Cortex of kidney (tissue), 1 donor: ENCODE measurements around the gene ZNF770.

Source experiments
- DNase-seq: peaks from one replicate; lab custom pipeline; 2025; lab: John Stamatoyannopoulos, UW

The ZNF770 gene, protein sequence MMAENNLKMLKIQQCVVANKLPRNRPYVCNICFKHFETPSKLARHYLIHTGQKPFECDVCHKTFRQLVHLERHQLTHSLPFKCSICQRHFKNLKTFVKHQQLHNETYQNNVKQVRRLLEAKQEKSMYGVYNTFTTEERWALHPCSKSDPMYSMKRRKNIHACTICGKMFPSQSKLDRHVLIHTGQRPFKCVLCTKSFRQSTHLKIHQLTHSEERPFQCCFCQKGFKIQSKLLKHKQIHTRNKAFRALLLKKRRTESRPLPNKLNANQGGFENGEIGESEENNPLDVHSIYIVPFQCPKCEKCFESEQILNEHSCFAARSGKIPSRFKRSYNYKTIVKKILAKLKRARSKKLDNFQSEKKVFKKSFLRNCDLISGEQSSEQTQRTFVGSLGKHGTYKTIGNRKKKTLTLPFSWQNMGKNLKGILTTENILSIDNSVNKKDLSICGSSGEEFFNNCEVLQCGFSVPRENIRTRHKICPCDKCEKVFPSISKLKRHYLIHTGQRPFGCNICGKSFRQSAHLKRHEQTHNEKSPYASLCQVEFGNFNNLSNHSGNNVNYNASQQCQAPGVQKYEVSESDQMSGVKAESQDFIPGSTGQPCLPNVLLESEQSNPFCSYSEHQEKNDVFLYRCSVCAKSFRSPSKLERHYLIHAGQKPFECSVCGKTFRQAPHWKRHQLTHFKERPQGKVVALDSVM

DNA sequence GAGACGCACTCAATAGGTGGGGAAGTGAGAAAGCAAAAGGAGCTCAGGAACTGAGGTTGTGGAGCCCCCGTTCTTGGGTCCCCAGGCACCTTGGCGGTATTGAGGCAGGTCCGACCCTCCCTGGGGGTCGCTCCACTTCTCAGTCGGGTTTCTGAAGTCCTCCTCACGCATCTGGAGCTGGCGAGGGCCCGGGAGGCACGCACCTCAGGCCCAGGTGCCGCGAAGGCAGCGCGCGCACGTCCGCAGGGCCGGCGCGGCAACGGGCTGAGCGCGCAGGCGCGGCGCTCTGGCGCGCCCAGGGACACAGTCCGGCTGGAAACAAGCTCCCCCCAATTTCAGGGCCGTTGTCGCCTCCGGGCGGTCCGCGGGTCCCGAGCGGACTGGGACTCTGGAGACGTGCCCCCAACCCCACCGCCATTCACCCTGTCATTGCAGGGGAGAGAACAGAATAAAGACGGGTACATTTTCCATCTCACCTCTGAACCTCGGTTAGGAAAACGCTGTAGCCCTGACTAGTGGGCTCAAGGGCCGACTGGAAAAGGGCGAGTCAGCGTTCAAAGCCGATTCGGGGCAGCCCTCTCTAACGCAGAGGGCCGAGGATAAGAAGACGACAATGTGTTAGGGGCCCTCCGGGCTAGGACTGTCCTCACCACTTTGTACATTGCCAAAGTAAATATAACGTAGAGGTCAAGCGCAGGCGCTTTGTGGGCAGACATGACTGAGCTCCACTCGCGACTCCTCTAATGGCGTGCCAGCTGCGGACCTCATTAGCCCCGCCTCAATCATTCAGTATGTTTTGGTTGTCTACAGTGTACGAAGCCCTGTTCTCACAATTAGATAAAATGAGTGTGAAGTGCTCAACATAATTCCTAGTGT, at the start of gene ZNF770:
TSS of gene ZNF770 (minus strand) at position 261 of the 876 bp plus-strand sequence. CDS start 4,853 bp downstream, outside the sequence.
- DNase-seq: peak; percentile 68

DNA sequence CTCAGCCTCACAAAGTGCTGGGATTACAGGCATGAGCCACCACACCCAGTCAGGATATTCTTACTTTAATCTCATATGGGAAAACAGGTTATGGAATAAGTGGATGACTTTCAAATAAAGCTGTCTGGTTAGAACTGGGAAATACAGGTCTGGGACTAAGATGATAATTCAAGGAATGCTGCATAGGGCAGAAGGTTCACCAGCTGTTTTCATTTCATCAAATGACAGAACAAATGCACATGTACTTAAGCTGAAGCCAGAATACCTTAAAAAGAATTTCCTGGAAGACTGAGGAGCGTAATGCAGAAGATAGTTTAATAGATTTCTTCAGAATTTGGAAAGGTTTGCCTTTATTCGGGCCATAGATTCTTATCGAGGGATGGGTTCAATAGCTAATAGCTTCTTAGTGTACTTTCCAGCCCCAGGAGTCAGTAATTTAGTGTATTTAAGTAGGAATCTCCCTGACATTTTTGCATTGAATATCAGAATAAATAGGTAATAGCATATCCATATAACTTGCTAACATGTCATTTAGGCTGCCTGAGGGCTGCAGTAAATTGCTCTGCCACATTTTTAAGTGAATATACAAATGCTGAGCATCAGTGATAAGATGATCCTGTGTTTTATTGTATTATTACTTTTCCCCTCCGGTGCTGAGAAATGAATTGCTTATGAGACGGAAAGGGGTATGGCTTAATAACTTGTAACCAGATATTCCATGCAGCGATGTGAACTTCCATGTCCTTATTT, 40.3 kb upstream of the ZNF770 start:
- DNase-seq: no peak

DNA sequence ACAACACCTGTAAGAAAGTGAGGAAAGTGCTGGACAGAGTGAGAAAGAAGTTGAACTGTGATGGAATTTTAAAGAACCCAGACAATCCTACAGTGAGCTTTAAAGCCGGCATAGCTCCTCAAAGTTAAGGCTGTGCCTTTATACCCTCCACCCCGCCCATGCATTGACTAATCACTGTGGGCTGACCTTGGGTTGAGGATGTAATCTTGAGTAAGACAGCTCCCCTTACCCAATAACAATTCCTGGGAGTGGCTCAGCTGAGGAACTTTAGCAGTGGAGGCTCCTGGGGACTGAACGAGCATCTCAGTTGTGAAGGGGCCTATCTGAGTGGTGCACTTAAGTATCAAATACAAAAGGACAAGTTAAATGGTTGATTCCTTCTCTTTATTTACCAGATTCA, 35.7 kb upstream of the ZNF770 start:
- no peak for DNase-seq

DNA sequence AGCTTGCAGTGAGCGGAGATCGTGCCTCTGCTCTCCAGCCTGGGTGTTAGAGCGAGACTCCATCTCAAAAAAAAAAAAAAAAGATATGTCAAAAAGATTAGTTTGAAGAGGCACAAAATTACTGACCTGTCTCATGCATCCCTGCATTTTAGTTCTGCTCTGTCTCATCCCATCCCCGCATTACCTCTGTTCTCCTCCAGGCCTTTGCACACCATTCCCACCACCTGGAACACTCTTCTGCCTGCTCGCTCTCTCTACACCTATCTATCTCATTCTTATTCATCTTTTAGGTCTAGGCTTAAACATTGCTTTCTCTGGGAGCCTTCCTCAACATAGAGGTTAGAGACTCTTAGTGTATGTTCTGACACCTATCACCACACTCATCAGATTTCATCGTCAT, 32.9 kb upstream of the ZNF770 start:
- DNase-seq: no peak

DNA sequence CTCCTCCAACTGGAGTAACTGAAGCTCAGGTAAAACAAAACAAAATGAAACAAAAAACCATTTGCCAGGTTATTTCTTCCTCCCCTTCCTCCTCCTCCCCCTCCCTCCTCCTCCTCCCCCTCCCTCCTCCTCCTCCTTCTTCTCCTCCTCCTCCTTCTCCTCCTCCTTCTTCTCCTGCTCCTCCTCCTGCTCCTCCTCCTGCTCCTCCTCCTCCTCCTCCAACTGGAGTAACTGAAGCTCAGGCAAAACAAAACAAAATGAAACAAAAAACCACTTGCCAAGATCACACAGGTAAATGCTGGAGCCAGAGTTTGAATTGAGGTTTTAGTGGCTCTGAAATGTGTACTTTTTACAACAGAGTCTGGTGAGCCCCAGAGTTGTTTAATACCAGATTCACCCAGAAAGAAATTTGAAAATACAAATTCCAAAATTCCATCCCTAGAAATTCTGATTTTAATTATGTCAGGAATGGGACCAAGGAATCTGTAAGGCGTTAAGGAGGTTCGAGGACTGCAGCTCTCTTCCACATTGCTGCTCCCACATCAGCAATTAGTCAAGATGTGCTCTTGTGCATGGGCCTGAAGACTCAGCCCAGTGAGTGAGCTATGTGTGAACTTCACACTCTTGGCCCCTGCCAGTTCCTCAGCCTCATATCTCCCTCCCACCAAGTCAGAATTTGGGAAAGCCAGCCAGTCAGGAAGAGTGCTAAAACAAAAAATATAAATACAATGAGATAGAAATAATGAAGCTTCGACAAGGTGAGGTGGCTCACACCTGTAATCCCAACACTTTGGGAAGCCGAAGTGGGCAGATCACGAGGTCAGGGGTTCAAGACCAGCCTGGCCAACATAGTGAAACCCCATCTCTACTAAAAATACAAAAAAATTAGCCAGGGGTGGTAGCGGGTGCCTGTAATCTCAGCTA, 31.6 kb upstream of the ZNF770 start:
- DNase-seq: no peak

DNA sequence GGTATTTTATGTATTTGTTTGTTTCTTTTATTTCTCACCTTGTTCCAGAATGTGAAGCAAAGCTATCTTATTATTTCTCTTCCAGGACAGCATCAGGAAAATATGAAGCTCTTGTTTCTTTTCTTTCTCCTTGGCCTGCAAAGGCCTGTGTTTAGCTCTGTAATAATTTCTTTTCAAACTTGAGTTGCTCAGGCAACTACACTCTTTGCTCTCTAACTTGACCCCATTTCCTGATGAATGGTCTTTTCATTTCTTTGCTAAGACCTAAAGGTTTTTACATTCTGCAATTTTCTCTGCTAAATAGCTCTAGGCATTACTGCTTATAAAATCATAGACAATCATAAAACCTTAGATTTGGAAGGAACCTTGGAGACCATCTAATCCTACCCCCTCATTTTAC, 26.2 kb upstream of the ZNF770 start:
- DNase-seq: no peak

DNA sequence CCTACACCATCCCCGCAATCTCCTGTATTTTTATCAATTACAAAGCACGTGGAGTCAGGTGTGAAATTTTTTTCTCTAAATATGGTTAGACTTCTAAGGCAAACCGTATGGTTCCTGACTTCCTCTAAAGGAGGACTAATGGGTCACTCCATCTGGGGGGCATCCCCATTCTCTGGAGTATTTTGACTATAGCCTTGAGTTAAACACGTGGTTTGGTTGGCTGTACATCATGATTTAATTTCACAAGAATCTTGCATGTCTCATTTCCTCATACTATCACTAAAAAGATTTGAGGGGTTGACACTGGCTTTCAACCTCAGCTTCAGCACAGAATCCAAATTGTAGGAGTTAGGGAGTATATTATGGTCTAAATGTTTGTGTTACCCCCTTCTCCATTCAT, 25.3 kb upstream of the ZNF770 start:
- no peak for DNase-seq

DNA sequence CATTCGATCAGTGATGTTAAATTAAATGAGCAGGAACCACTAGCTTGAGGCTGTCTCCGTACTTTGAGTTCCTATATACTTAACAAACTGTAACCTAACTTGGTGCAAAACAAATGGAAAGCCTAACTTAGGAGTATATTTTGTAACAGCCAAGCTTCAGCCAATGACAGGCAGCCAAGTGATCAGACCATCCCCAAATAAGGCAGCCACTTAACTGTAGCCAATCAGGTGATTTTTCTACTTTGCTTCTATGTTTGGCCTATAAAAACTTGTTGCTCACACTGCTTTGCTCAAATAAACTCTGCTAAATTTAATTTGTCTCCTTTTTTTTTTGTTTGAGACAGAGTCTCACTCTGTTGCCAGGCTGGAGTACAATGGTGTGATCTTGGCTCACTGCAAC, 19.3 kb upstream of the ZNF770 start:
- DNase-seq: no peak

DNA sequence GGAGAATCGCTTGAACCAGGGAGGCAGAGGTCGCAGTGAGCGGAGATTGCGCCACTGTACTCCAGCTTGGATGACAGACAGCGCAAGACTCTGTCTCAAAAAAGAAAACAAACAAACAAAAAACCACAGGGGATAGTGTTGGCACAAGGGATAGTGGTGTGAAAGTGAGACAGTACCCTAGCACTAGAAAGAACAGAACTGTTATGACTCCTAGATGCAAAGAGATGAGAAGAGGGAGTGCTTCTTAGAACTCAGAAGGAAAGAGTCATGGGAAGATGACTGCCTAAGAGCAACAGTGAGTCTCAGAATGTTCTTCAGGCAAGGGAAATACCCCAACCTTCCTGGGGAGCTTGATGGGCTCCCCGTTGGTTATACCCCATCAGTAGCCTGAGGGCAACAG, 17.8 kb upstream of the ZNF770 start:
- no peak for DNase-seq

DNA sequence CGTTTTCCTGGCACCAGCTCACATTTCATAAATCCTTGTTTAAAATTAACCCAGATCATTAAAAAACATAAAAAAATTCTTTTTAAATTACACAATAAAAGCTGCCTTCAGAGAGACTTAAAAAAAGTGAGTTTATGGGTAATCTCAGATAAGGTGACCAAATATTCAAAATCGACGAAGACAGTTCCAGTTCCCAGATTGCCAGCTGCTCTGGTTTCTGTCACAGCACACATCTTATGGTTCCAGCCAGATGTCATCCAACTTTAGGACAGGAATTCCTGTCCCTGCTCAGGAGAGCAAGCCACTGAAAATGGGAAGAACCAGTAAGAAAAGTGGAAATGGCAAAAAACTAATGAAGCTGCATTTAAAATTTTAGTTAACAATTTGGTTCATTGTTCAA, 15.8 kb upstream of the ZNF770 start:
- no peak for DNase-seq

DNA sequence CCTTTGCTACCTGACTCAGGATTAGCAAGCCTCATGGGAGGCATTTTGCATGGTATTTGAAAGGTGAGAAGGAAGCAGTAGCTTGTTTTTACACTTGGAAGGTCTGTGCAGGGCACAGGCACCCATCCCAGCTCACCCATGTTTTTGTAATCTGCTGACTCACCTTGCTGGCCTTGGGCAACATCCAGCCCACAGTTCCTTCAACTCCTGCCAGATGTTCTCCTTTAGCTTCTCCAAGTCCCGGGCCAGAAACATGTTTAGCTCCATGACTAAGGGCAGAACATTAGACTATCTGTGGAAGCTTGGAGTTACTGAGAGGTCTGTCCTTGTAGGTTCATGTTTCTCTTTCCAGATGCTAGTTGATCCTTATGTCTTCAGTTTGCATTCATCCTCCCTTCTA, 12.4 kb upstream of the ZNF770 start:
- DNase-seq: no peak

DNA sequence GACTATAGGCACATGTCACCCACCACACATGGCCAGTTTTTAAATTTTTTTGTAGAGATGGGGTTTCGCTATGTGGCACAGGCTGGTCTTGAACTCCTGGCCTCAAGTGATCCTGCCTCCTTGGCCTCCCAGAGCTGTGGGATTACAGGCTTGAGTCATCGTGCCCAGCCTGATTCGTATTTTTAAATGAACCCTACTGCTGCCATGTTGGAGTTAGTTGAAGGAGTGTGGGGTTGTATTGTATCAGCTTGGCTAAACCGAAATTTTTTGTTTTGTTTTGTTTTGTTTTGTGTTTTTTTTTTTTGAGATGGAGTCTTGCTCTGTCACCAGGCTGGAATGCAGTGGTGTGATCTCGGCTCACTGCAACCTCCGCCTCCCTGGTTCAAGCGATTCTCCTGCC, 11.8 kb upstream of the ZNF770 start:
- no peak for DNase-seq

DNA sequence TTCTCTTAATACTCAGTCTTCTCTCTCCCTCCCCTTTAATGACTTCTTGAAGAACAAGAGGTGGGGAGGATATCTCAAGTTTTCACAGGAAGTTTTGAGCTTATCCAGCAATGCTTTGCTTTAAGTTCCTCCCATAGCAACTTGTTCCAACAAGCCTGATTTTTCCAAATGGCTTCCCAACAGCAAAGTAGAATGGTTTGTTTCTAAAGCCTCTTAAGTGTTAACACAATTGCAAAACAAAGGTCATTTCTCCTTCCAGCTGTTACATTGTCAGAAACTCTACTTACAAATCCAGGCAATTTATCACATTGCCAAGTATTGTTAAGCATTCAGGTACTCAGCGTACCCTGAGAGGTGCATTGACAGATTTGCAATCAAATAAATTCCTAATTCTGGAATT, 6.8 kb upstream of the ZNF770 start:
- DNase-seq: no peak

DNA sequence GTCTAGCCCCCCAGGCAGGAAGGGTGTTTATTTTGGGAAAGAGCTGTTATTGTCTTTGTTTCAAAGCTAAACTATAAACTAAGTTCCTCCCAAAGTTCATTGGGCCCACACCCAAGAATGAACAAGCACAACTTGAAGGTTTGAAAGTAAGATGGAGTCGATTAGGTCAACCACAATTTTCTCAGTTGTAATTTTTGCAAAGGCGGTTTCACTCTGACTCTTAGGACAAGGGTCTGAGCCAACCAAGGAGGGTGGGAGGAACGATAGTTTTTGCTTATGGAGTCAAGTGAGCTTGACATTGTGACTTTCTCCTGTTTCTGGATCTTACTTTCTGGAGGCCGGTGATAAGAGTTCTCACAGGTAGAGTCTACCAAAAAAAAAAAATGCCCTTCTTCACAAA, 5.8 kb upstream of the ZNF770 start:
- no peak for DNase-seq

DNA sequence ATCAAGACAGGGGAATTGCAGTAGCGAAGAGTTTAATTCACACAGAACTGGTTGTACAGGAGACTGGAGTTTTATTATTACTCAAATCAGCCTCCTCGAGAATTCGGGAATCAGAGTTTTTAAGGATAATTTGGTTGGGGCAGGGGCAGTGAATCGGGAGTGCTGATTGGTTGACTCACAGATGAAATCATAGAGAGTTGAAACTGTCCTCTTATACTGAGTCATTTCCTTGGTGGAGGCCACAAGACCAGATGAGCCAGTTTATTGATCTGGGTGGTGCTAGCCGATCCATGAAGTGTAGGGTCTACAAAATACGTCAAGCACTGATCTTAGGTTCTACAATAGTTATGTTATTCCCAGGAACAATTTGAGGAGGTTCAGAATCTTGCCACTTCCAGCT, 5.3 kb upstream of the ZNF770 start:
- no peak for DNase-seq

DNA sequence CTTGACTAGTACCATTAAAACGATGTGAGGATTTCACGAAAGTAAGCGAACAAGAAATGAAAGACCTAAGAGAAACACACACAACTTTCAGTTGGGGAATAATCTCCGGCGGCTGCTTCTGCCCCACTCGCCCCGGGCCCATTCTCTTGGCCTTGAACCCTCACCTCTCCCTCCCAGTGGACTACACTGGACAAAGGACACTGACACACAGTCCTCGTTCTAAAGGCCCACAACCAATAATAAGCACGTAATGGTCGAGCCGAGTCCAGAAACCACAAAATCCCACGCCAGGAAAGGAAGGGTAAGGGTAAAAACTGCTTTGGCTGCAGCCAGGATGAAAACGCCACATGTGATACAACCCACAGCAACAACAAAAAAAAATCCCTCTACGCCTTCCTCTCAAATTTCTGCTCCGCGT, 469 bp downstream of the ZNF770 start:
- no peak for DNase-seq

DNA sequence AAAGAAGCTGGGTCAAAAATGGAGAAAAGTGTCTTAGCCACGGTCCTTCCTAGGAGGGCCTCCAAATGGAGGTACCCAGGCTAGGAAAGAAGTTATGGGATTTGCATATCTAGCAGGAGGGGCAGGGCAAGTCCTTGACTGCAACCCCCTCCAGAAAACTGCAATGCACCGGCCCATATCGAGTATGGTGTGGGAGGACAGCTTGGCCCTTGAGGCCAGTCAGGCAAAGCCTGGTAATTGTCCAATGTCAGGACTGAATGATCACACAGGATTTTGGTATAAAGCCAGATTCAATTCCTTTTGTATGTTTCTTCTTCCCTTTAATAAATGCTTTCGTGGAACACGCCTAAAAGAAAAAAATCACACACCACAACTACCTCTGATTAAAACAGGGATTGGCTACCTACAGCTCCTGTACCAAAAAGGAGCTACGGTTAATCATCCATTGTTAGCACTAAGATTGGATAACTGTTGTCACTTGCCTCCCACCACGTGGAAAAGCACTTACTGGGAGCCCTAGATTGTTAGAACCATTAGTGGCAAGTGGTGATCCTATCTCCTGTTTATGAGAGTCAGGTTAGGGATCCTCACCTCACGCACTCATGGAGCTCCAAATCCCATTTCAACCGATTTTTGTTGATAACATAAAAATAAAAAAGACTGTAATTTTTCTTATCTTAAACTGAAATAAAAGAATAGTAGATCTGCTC, 1.2 kb downstream of the ZNF770 start:
- DNase-seq: no peak

DNA sequence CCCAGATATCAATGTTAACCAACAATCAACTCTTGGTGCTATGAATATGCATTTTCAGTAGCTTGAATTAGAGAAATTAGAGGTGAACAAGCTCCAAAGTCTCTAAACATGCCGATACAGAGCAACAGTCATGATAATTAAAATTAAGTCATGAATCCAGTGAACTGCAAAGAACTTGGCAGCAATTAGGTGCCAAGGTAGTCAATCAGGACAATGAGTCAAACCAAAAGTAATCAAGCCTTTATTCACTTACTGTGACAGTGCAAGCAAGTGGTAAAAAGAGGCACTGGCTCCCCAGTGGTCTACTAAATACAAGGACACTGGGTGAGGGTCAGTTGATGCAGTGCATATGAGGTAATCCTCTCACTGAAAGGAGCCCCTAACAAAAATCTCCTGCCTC, 1.8 kb downstream of the ZNF770 start:
- no peak for DNase-seq

DNA sequence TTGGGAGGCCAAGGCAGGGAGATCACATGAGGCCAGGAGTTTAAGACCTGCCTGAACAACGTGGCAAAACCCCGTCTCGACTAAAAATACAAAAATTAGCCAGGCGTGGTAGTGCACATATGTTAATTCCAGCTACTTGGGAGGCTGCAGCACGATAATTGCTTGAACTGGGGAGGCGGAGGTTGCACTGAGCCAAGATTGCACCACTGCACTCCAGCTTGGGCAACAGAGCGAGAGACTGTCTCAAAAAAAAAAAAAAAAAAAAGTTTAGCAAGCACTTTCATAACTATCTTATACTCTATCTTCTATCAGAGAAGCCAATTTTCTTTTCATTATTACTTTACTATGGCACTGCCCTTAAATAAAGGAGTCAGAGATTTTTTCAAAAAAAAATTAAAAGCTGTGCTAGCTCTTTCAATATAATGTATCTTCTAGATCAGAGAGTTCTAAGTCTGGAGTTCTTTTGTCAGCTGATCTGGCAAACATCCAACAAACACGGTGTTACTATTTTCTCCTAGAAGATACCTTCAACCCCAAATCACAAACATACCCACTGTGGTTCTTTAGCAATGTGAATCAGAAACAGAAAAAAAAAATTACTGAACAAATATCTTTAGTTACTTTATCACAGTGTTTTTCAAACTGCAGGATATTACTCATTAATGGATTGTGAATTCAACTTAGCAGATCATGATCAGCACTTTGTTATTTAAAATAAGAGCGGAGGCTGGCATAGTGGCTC, 3.0 kb downstream of the ZNF770 start:
- DNase-seq: no peak
